Stimulated activated CD4-positive, alpha-beta T cell treated with anti-CD3 and anti-CD28 coated beads, Interleukin-12 subunit alpha, Interleukin-12 subunit beta, amount 100 ng/mL, for 48 hours (primary cell): Measurements from ENCODE around the gene STARD10.
A peak's percentile ranks its signal among the peaks of the same experiment; 100 is the strongest.
"Not testable (repeated sequence)": the region's sequence is repeated elsewhere in the genome, so short reads cannot be mapped to it uniquely, and the experiment has no call there.

ENCODE experiments used
- DNase-seq, 3 donors: peaks; one replicate each; pipeline ENCODE4 v3.0.0-alpha.2; 2020; ENCODE audit warnings: low read depth in 2 of 3, low spot score in 1 of 3

STARD10 gene

GRCh38 chr11:72826191-72826941, 32.5 kb upstream of the STARD10 start:
- DNase-seq = no peak

- no peak for DNase-seq
Observed at GRCh38 chr11:72825661-72826060, 31.8 kb upstream of the STARD10 start.

GRCh38 chr11:72824811-72825505, 31.1 kb upstream of the STARD10 start:
- no peak for DNase-seq

- DNase-seq = no peak
Observed at GRCh38 chr11:72824020-72824419, 30.2 kb upstream of the STARD10 start.

- no peak for DNase-seq
Observed at GRCh38 chr11:72823105-72823804, 29.4 kb upstream of the STARD10 start.

- peak; percentile 60 to 90 (median 85) for DNase-seq
Observed at GRCh38 chr11:72821920-72822799, 28.3 kb upstream of the STARD10 start.

DNA sequence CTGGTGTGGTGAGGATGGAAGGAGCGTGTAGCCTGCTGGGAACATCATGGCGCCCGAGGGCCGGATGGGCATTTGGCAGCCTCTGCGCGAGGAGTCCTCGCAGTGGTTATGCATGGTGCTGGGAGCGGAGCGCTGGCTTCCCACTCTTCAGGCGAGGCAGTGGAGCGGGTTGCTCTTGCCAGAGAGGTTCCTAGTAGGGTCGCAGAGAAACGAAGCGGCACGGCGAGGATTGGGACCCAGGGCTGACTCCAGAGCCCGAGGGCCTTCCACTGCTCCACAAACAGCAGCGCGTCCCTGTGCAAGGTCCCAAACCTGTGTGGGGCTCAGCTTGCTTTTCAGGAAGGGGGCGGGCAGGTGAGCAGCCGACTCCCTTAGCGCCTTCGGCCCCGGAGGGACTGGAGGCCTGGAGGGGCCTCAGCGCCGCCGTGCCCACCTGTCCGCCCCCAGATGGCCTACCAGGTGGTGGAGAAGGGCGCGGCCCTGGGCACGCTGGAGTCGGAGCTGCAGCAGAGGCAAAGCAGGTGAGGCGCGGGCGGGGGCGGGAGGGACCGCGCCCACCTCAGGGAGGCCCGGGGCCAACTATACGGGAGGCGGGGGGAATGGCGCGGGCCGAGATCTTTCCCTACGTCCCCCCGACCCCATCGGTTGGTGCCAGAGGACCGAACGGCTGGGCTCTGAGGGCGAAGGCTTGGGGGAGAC, 27.5 kb upstream of the STARD10 start:
- DNase-seq = no peak

- DNase-seq = no peak
Observed at GRCh38 chr11:72820439-72821139, 26.7 kb upstream of the STARD10 start.

- DNase-seq = no peak
Observed at GRCh38 chr11:72818971-72819370, 25.1 kb upstream of the STARD10 start.

GRCh38 chr11:72817966-72818365, 24.1 kb upstream of the STARD10 start:
- DNase-seq = no peak

DNA sequence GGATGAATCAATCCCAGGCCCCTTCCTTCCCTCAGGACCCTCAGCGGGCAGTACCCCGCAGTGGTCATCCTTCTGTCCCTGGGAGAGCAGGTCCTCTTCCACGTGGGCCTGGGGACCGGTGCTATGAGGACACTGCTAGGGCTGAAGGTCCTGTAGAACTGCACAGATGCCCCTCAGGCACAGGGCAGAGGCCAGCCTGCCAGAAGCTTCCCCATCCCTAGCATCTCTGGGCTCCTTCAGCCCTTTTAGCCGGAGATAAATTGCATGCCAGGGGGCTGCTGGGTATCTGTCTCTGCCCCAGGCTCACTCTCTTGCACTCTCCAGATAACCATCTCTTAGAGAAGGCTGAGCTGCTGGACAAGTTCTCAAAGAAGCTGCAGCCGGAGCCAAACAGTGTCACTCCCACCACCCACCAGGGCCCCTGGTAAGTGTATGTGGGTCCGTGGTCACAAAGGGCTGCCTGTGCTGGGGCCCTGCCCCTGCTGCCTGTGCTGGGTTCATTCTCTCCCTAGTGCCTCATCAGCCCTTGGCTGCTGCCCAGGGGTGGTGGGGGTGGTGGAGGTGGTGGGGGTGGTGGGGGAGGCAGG, 22.6 kb upstream of the STARD10 start:
- no peak for DNase-seq

DNA sequence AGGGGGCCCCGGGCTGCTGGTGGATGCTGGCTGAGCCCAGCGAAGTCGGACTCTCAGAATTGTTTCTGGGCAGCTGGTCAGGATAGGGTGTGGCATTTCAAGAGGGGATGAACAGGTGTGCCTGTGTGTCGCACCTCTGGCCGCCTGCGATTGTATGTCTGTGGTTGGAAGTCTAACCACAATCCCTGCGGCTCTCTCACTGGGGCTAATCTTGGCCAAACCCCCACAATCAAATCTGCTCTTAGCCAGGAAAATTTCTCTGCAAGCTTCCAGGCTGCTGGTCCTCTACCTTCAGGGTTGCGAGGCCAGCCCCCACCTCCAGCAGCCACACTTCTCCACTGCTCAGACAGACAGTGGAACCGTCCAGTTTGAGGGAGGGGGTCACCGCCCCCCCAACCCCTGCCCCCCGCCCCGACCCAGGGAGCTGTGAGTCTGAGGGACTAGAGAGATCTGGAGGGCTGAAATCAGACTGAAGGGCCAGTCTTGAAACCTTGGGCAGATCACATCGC, 21.3 kb upstream of the STARD10 start:
- DNase-seq = no peak

- DNase-seq = peak; percentile 77 to 86 (median 84)
Observed at GRCh38 chr11:72814286-72815109, 20.7 kb upstream of the STARD10 start, which contains the start of gene ATG16L2. Gene ATG16L2 (plus strand): TSS chr11:72814411. CDS start chr11:72814446, 35 bp downstream.

- DNase-seq = peak in 1 of 3 donors; percentile 78
Observed at GRCh38 chr11:72813740-72814285, 20.0 kb upstream of the STARD10 start.

- DNase-seq = peak; percentile 61 to 75 (median 74)
Observed at GRCh38 chr11:72812967-72813739, 19.3 kb upstream of the STARD10 start.

- DNase-seq = no peak
Observed at GRCh38 chr11:72812604-72812966, 18.7 kb upstream of the STARD10 start.

DNA sequence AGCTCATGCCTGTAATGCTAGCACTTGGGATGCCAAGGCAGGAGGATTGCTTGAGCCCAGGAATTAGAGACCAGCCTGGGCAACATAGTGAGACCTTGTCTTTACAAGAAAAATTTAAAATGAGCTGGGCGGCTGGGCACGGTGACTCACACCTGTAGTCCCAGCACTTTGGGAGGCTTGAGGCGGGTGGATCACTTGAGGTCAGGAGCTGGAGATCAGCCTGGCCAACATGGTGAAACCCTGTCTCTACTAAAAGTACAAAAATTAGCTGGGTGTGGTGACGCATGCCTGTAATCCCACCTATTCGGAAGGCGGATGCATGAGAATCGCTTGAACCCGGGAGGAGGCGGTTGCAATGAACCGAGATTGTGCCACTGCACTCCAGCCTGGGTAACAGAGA, 17.8 kb upstream of the STARD10 start:
- DNase-seq = not testable (repeated sequence)
